Coronary artery (tissue), 2 donors: ENCODE results near the gene FOXS1.

Source experiments
- DNase-seq: peaks from one replicate; pipeline ENCODE4 v3.0.0-alpha.2; 2017; ENCODE audit warnings: low spot score
- H3K27ac ChIP-seq, 2 donors: fragments of 200-600 bp; sonication (generic); one replicate each; pipeline ENCODE4 v1.5.1; 2016 to 2019
- H3K4me3 ChIP-seq: fragments of 200-600 bp; sonication (generic); 2 replicates; pipeline ENCODE4 v1.5.1; 2016; ENCODE audit warnings: mild to moderate bottlenecking, moderate library complexity
- CTCF ChIP-seq: fragments of 200-600 bp; sonication (generic); IDR thresholded peaks from one replicate; pipeline ENCODE4 v1.5.1; 2019; ENCODE audit warnings: antibody characterized with exemption

FOXS1 gene

GRCh38 chr20:31872406-31872805, 27.0 kb upstream of the FOXS1 start:
- TF ChIP-seq CTCF: no peak
- DNase-seq: no peak
- no peak overlapping the region for H3K4me3 ChIP-seq
- no peak overlapping the region for H3K27ac ChIP-seq

- H3K4me3 ChIP-seq: no peak overlapping the region
- H3K27ac ChIP-seq: no peak overlapping the region
- no peak for DNase-seq
- TF ChIP-seq CTCF: no peak
Observed at GRCh38 chr20:31871618-31871954, 26.2 kb upstream of the FOXS1 start.

- Histone ChIP-seq H3K27ac (peak overlapping the region; percentile 68 to 80), H3K4me3 (peak overlapping the region; percentile 76)
- no peak for DNase-seq
- TF ChIP-seq CTCF: no peak
Observed at GRCh38 chr20:31870726-31871617, 25.6 kb upstream of the FOXS1 start.

GRCh38 chr20:31869942-31870725, 24.7 kb upstream of the FOXS1 start, which contains the start of the genes DUSP15 and TTLL9:
TSS of gene DUSP15 (minus strand) at chr20:31870527. CDS start at chr20:31870337, 190 bp downstream.
TSS of gene TTLL9 (plus strand) at chr20:31870634. CDS start at chr20:31871127, 493 bp downstream.
- no peak for TF ChIP-seq CTCF
- peak within 1 kb of the TSS; percentile 76 for H3K4me3 ChIP-seq

GRCh38 chr20:31869673-31869941, 24.2 kb upstream of the FOXS1 start:
- peak overlapping the region; percentile 76 for H3K4me3 ChIP-seq
- DNase-seq: no peak
- H3K27ac ChIP-seq: peak overlapping the region; percentile 68 to 80
- TF ChIP-seq CTCF: no peak

More at GRCh38 chr20:31869942-31870725, 24.7 kb upstream of the FOXS1 start, which contains the start of the genes DUSP15 and TTLL9:
- peak within 1 kb of the TSS; percentile 68 to 80 for H3K27ac ChIP-seq
- no peak for DNase-seq

- peak overlapping the region; percentile 68 to 80 for H3K27ac ChIP-seq
- peak overlapping the region; percentile 76 for H3K4me3 ChIP-seq
- no peak for TF ChIP-seq CTCF
- DNase-seq: no peak
Observed at GRCh38 chr20:31868853-31869672, 23.7 kb upstream of the FOXS1 start.
